ENCODE results near the gene CST4. TPM values are rescaled to one million over a fixed set of nuclear protein-coding genes. Genes with fewer than 3 reads are reported as not detected.

The CST4 gene
- total and polyA plus RNA-seq, 2 donors (not counting 3 experiments of a cell fraction or from before 2014, with no cell fraction given), result not detected

- intact Hi-C loops (cut with micrococcal nuclease) (no loop called here), dilution Hi-C loops (cut with MboI; ENCODE audit: extremely low pct_ligation_motif_present, low sequenced_read_pairs) (no loop called here)
- no peaks in the 10 kb centered on the region for H3K9me3 ChIP-seq (replicated peaks; ENCODE audit: control insufficient read depth, insufficient read depth, low read length)
- no peaks in the 10 kb centered on the region for H3K4me1 ChIP-seq (ENCODE audit: control insufficient read depth, extremely low read depth, insufficient read depth, low read length)
- H3K4me3 ChIP-seq (replicated peaks in 1 of 3; ENCODE audit: insufficient read depth in 1 of 3, low read depth in 1 of 3, low read length in 3 of 3), result no peak overlapping the region
- H3K27me3 ChIP-seq (ENCODE audit: control insufficient read depth in 2 of 2, insufficient read depth in 2 of 2, low read length in 2 of 2), result no peaks in the 10 kb centered on the region
- no TSS peak for BruUV-seq (replicated peaks)
- CTCF ChIA-PET, result no interaction called here
- H3K79me2 ChIP-seq (ENCODE audit: control insufficient read depth, insufficient read depth, low read length), result no peaks in the 10 kb centered on the region
- no peaks in the 10 kb centered on the region for H3K9me1 ChIP-seq (replicated peaks; ENCODE audit: control insufficient read depth, extremely low read depth, insufficient read depth, low read length)
- TF ChIP-seq EZH2 (IDR thresholded peaks at IDR 0.05; ENCODE audit: borderline replicate concordance, low read depth, low read length, severe bottlenecking) (no peak), POLR2AphosphoS5 (IDR thresholded peaks at IDR 0.05; ENCODE audit: insufficient read depth, low read depth, low read length) (no peak)
- H3K36me3 ChIP-seq (ENCODE audit: control insufficient read depth in 2 of 2, extremely low read depth in 1 of 2, insufficient read depth in 2 of 2, low read length in 2 of 2), result no peaks in the 10 kb centered on the region
- H4K20me1 ChIP-seq (replicated peaks; ENCODE audit: control insufficient read depth, extremely low read depth, insufficient read depth, low read length), result no peaks in the 10 kb centered on the region
- H2AFZ ChIP-seq (ENCODE audit: low read depth, low read length), result no peak overlapping the region
- FAIRE-seq, result no peak
- H3K27ac ChIP-seq (ENCODE audit: insufficient read depth, low read depth, low read length), result no peak overlapping the region
- no peak for DNase-seq (ENCODE audit: low read depth, low spot score)
- H3K9ac ChIP-seq (replicated peaks; ENCODE audit: extremely low read depth, insufficient read depth, low read length), result no peak overlapping the region
- H3K4me2 ChIP-seq (ENCODE audit: insufficient read depth, low read length), result no peak overlapping the region
- POLR2A ChIA-PET, result no interaction called here
These were observed 15.6 kb downstream of the CST4 start for GRCh38 chr20:23673209-23673608.

- Histone ChIP-seq H3K36me3 (ENCODE audit: control insufficient read depth in 2 of 2, extremely low read depth in 1 of 2, insufficient read depth in 2 of 2, low read length in 2 of 2) (no peaks in the 10 kb centered on the region), H3K4me1 (ENCODE audit: control insufficient read depth, extremely low read depth, insufficient read depth, low read length) (no peaks in the 10 kb centered on the region), H3K79me2 (ENCODE audit: control insufficient read depth, insufficient read depth, low read length) (no peaks in the 10 kb centered on the region), H3K9ac (replicated peaks; ENCODE audit: extremely low read depth, insufficient read depth, low read length) (no peak overlapping the region), H4K20me1 (replicated peaks; ENCODE audit: control insufficient read depth, extremely low read depth, insufficient read depth, low read length) (no peaks in the 10 kb centered on the region), H3K4me3 (replicated peaks in 1 of 3; ENCODE audit: insufficient read depth in 1 of 3, low read depth in 1 of 3, low read length in 3 of 3) (no peak overlapping the region), H3K27ac (ENCODE audit: insufficient read depth, low read depth, low read length) (no peak overlapping the region), H3K27me3 (ENCODE audit: control insufficient read depth in 2 of 2, insufficient read depth in 2 of 2, low read length in 2 of 2) (no peaks in the 10 kb centered on the region), H2AFZ (ENCODE audit: low read depth, low read length) (no peak overlapping the region), H3K4me2 (ENCODE audit: insufficient read depth, low read length) (no peak overlapping the region), H3K9me3 (replicated peaks; ENCODE audit: control insufficient read depth, insufficient read depth, low read length) (no peaks in the 10 kb centered on the region), H3K9me1 (replicated peaks; ENCODE audit: control insufficient read depth, extremely low read depth, insufficient read depth, low read length) (no peaks in the 10 kb centered on the region)
- DNase-seq (ENCODE audit: low read depth, low spot score) (no peak), FAIRE-seq (no peak)
- BruUV-seq (replicated peaks), result no TSS peak
- dilution Hi-C loops (cut with MboI; ENCODE audit: extremely low pct_ligation_motif_present, low sequenced_read_pairs), result no loop called here
- CTCF ChIA-PET, result no interaction called here
- POLR2A ChIA-PET, result no interaction called here
- no peak for TF ChIP-seq POLR2AphosphoS5 (IDR thresholded peaks at IDR 0.05; ENCODE audit: insufficient read depth, low read depth, low read length)
- TF ChIP-seq FOS (IDR thresholded peaks at IDR 0.05; ENCODE audit: borderline replicate concordance, insufficient read depth, low read length), result no peak
- no peak for TF ChIP-seq EZH2 (IDR thresholded peaks at IDR 0.05; ENCODE audit: borderline replicate concordance, low read depth, low read length, severe bottlenecking)
- TF ChIP-seq MYC (IDR thresholded peaks at IDR 0.05; ENCODE audit: low read depth, low read length), result no peak
- TF ChIP-seq MAX (IDR thresholded peaks at IDR 0.05; ENCODE audit: insufficient read depth, insufficient read length), result no peak
- TF ChIP-seq CTCF (IDR thresholded peaks at IDR 0.05; ENCODE audit: extremely low read depth in 1 of 2, insufficient read depth in 1 of 2, low read depth in 1 of 2, low read length in 2 of 2), result no peak
- no peak for TF ChIP-seq JUN (IDR thresholded peaks at IDR 0.05; ENCODE audit: borderline replicate concordance, insufficient read depth, insufficient read length, low read depth)
- no peak for TF ChIP-seq POLR2A (IDR thresholded peaks at IDR 0.05; ENCODE audit: low read depth, low read length)
- no peak for TF ChIP-seq GATA2 (IDR thresholded peaks at IDR 0.05; ENCODE audit: insufficient read depth, insufficient read length, low read depth, low read length)
- intact Hi-C loops (cut with micrococcal nuclease), result no loop called here
These were observed 16.7 kb downstream of the CST4 start for GRCh38 chr20:23672158-23672557.
